HepG2 (cell line): ENCODE measurements around the gene INTS15. TPM values are rescaled to one million over a fixed set of nuclear protein-coding genes. Genes with fewer than 3 reads are reported as not detected.

ENCODE experiments used
- GLI4 ChIP-seq: sonication (generic); formaldehyde crosslinking; IDR thresholded peaks from 2 replicates; pipeline ENCODE4 v1.5.1; 2020; ENCODE audit warnings: missing genetic modification reagents, mild to moderate bottlenecking, moderate library complexity, borderline replicate concordance
- KLF12 ChIP-seq: sonication (generic); formaldehyde crosslinking; IDR thresholded peaks from 2 replicates; pipeline ENCODE4 v1.4.0; 2020; ENCODE audit warnings: missing genetic modification reagents, borderline replicate concordance
- ZNF253 ChIP-seq: sonication (generic); formaldehyde crosslinking; IDR thresholded peaks from 2 replicates; pipeline ENCODE4 v1.8.0; 2022; ENCODE audit warnings: mild to moderate bottlenecking, missing genetic modification reagents, borderline replicate concordance
- ZNF484 ChIP-seq: sonication (generic); formaldehyde crosslinking; IDR thresholded peaks from 2 replicates; pipeline ENCODE4 v1.5.1; 2020; ENCODE audit warnings: mild to moderate bottlenecking, low read depth, missing genetic modification reagents, borderline replicate concordance
- polyA plus RNA-seq, 8 experiments: library from polyadenylated mRNA; depleted of rRNA in 3 of 8; stranded (reverse) in 7 of 8; unstranded in 1 of 8; fragments of >200 nt; fragmentation: Illumina TruSeq in 4 of 8; extraction: Trizol in 4 of 8; gene quantifications; 2 replicates each; pipeline versions ENCODE4 v1.2.1 to v1.2.3, GENCODE V29; 2011 to 2016; ENCODE audit warnings: low read depth in 4 of 8, missing spikeins in 1 of 8, mixed read lengths in 1 of 8; ENCODE audit not compliant: insufficient read depth in 1 of 8
- total RNA-seq, 5 experiments: library from RNA; depleted of rRNA; stranded (reverse); fragments of >200 nt; fragmentation: Illumina TruSeq; extraction: Trizol; gene quantifications; 2 replicates each; pipeline ENCODE4 v1.2.3, GENCODE V29; 2016; ENCODE audit warnings: low read depth in 1 of 5
- TF ChIP-seq, protein P1 (sequence below): IDR thresholded peaks from 2 replicates; pipeline ENCODE4 v1.6.1; 2016; ENCODE audit warnings: low read depth, missing genetic modification reagents, missing compliant biosample characterization
- TF ChIP-seq, protein P2 (sequence below): sonication (generic); formaldehyde crosslinking; IDR thresholded peaks from 2 replicates; pipeline ENCODE4 v1.5.1; 2020; ENCODE audit warnings: mild to moderate bottlenecking, missing genetic modification reagents, borderline replicate concordance
- TF ChIP-seq, protein P3 (sequence below): sonication (generic); formaldehyde crosslinking; IDR thresholded peaks from 2 replicates; pipeline ENCODE4 v1.4.0; 2020; ENCODE audit warnings: missing genetic modification reagents
- TF ChIP-seq, protein P4 (sequence below): sonication (generic); formaldehyde crosslinking; IDR thresholded peaks from 2 replicates; pipeline ENCODE4 v1.5.1; 2020; ENCODE audit warnings: mild to moderate bottlenecking, missing genetic modification reagents, borderline replicate concordance

INTS15 gene
- total and polyA plus RNA-seq, 2 of the 13 experiments (the other 11 are each of a cell fraction or from before 2014, with no cell fraction given): 16.3 to 25.7 TPM

DNA sequence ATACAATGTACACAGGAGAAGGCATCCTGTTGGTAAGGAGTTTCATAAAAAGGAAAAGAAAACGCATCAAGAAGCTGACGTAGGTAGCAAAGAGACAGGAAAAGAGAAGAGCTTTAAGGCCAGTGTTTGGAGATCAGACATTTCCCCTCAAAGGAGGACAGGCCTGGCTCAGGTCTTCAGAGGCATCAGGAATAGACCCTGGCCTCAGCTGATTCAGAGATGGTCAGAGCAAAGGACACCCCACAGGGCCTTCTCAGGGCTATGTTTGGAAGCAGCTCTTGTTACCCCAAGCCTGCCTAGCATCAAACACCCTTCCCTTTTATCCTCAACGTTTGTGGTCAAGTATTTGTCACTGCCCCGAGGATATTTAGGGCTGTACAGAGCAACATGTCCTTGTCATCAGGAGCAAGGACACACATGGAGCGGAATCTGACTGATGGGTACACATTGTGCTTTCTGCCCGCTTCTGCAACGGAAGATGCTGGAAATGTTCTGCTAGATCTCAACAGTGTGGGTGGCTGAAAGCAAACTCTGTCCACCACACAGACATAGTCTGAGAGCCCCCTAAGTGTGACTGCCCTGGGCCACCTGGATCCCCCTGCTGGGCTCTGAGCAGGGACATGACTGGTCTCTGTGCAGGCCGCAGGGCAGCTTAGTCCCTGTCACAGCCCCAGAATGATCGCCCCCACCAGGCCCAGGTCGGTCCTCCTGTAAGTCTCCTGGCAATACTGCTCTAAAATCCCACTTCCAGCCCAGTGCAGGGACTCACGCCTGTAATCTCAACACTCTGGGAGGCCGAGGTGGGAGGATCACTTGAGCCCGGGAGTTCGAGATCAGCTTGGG is 13.6 kb upstream of the INTS15 start (continued):
- no peak for TF ChIP-seq KLF12 (CRISPR knock-in tag)
- TF ChIP-seq ZNF253 (CRISPR knock-in tag): no peak
- TF ChIP-seq, protein P1, sequence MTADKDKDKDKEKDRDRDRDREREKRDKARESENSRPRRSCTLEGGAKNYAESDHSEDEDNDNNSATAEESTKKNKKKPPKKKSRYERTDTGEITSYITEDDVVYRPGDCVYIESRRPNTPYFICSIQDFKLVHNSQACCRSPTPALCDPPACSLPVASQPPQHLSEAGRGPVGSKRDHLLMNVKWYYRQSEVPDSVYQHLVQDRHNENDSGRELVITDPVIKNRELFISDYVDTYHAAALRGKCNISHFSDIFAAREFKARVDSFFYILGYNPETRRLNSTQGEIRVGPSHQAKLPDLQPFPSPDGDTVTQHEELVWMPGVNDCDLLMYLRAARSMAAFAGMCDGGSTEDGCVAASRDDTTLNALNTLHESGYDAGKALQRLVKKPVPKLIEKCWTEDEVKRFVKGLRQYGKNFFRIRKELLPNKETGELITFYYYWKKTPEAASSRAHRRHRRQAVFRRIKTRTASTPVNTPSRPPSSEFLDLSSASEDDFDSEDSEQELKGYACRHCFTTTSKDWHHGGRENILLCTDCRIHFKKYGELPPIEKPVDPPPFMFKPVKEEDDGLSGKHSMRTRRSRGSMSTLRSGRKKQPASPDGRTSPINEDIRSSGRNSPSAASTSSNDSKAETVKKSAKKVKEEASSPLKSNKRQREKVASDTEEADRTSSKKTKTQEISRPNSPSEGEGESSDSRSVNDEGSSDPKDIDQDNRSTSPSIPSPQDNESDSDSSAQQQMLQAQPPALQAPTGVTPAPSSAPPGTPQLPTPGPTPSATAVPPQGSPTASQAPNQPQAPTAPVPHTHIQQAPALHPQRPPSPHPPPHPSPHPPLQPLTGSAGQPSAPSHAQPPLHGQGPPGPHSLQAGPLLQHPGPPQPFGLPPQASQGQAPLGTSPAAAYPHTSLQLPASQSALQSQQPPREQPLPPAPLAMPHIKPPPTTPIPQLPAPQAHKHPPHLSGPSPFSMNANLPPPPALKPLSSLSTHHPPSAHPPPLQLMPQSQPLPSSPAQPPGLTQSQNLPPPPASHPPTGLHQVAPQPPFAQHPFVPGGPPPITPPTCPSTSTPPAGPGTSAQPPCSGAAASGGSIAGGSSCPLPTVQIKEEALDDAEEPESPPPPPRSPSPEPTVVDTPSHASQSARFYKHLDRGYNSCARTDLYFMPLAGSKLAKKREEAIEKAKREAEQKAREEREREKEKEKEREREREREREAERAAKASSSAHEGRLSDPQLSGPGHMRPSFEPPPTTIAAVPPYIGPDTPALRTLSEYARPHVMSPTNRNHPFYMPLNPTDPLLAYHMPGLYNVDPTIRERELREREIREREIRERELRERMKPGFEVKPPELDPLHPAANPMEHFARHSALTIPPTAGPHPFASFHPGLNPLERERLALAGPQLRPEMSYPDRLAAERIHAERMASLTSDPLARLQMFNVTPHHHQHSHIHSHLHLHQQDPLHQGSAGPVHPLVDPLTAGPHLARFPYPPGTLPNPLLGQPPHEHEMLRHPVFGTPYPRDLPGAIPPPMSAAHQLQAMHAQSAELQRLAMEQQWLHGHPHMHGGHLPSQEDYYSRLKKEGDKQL (CRISPR knock-in tag): no peak
- TF ChIP-seq, protein P2, sequence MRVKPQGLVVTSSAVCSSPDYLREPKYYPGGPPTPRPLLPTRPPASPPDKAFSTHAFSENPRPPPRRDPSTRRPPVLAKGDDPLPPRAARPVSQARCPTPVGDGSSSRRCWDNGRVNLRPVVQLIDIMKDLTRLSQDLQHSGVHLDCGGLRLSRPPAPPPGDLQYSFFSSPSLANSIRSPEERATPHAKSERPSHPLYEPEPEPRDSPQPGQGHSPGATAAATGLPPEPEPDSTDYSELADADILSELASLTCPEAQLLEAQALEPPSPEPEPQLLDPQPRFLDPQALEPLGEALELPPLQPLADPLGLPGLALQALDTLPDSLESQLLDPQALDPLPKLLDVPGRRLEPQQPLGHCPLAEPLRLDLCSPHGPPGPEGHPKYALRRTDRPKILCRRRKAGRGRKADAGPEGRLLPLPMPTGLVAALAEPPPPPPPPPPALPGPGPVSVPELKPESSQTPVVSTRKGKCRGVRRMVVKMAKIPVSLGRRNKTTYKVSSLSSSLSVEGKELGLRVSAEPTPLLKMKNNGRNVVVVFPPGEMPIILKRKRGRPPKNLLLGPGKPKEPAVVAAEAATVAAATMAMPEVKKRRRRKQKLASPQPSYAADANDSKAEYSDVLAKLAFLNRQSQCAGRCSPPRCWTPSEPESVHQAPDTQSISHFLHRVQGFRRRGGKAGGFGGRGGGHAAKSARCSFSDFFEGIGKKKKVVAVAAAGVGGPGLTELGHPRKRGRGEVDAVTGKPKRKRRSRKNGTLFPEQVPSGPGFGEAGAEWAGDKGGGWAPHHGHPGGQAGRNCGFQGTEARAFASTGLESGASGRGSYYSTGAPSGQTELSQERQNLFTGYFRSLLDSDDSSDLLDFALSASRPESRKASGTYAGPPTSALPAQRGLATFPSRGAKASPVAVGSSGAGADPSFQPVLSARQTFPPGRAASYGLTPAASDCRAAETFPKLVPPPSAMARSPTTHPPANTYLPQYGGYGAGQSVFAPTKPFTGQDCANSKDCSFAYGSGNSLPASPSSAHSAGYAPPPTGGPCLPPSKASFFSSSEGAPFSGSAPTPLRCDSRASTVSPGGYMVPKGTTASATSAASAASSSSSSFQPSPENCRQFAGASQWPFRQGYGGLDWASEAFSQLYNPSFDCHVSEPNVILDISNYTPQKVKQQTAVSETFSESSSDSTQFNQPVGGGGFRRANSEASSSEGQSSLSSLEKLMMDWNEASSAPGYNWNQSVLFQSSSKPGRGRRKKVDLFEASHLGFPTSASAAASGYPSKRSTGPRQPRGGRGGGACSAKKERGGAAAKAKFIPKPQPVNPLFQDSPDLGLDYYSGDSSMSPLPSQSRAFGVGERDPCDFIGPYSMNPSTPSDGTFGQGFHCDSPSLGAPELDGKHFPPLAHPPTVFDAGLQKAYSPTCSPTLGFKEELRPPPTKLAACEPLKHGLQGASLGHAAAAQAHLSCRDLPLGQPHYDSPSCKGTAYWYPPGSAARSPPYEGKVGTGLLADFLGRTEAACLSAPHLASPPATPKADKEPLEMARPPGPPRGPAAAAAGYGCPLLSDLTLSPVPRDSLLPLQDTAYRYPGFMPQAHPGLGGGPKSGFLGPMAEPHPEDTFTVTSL (CRISPR knock-in tag): no peak
- TF ChIP-seq, protein P3, sequence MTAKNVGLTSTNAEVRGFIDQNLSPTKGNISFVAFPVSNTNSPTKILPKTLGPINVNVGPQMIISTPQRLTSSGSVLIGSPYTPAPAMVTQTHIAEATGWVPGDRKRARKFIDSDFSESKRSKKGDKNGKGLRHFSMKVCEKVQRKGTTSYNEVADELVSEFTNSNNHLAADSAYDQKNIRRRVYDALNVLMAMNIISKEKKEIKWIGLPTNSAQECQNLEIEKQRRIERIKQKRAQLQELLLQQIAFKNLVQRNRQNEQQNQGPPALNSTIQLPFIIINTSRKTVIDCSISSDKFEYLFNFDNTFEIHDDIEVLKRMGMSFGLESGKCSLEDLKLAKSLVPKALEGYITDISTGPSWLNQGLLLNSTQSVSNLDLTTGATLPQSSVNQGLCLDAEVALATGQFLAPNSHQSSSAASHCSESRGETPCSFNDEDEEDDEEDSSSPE: no peak
- no peak for TF ChIP-seq GLI4
- TF ChIP-seq ZNF484: no peak
- TF ChIP-seq, protein P4, sequence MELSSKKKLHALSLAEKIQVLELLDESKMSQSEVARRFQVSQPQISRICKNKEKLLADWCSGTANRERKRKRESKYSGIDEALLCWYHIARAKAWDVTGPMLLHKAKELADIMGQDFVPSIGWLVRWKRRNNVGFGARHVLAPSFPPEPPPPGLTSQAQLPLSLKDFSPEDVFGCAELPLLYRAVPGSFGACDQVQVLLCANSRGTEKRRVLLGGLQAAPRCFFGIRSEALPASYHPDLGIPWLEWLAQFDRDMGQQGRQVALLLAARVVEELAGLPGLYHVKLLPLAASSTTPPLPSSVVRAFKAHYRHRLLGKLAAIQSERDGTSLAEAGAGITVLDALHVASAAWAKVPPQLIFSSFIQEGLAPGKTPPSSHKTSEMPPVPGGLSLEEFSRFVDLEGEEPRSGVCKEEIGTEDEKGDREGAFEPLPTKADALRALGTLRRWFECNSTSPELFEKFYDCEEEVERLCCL (CRISPR knock-in tag): no peak
